ENCODE data around the gene CYP8B1. TPM values are rescaled to one million over a fixed set of nuclear protein-coding genes. Genes with fewer than 3 reads are reported as not detected.

CYP8B1 gene
- total RNA-seq, 2 experiments from 2014 or later, result not detected

- intact Hi-C loops (cut with DNase I, micrococcal nuclease), result no loop called here
- Mint-ChIP-seq H3K4me1 (ENCODE audit: low read depth) (peaks cover 7% of the 10 kb centered on the region), H3K36me3 (ENCODE audit: low read depth) (no peaks in the 10 kb centered on the region), H3K9me3 (no peaks in the 10 kb centered on the region), H3K27me3 (peaks cover under 1% of the 10 kb centered on the region), H3K27ac (no peak overlapping the region), H3K4me3 (no peak overlapping the region)
- Histone ChIP-seq H3K27ac (ENCODE audit: low read depth in 1 of 2, low read length in 2 of 2) (no peak overlapping the region), H3K27me3 (ENCODE audit: control insufficient read depth in 1 of 2, insufficient read depth in 2 of 2, low read length in 2 of 2) (no peaks in the 10 kb centered on the region), H3K9me3 (ENCODE audit: control insufficient read depth in 1 of 2, insufficient read depth in 1 of 2, low read length in 2 of 2) (no peaks in the 10 kb centered on the region), H3K36me3 (ENCODE audit: insufficient read depth, low read length) (no peaks in the 10 kb centered on the region), H3K4me3 (ENCODE audit: low read length) (no peak overlapping the region), H3K4me1 (ENCODE audit: insufficient read depth, low read length) (peaks cover 11% of the 10 kb centered on the region)
- TF ChIP-seq, protein P1, sequence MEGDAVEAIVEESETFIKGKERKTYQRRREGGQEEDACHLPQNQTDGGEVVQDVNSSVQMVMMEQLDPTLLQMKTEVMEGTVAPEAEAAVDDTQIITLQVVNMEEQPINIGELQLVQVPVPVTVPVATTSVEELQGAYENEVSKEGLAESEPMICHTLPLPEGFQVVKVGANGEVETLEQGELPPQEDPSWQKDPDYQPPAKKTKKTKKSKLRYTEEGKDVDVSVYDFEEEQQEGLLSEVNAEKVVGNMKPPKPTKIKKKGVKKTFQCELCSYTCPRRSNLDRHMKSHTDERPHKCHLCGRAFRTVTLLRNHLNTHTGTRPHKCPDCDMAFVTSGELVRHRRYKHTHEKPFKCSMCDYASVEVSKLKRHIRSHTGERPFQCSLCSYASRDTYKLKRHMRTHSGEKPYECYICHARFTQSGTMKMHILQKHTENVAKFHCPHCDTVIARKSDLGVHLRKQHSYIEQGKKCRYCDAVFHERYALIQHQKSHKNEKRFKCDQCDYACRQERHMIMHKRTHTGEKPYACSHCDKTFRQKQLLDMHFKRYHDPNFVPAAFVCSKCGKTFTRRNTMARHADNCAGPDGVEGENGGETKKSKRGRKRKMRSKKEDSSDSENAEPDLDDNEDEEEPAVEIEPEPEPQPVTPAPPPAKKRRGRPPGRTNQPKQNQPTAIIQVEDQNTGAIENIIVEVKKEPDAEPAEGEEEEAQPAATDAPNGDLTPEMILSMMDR (IDR thresholded peaks at IDR 0.05), result no peak
- DNase-seq (no peak), ATAC-seq (ENCODE audit: poor library complexity) (no peak)
- ChIA-PET POLR2A (no interaction called here), CTCF (no interaction called here)
Observed at GRCh38 chr3:42844815-42845214, 30.9 kb downstream of the CYP8B1 start.

GRCh38 chr3:42844412-42844713 is 31.3 kb downstream of the CYP8B1 start:
- peaks cover 7% of the 10 kb centered on the region for H3K4me1 Mint-ChIP-seq (ENCODE audit: low read depth)
- ATAC-seq (ENCODE audit: poor library complexity) (no peak), DNase-seq (no peak)
- Histone ChIP-seq H3K4me1 (ENCODE audit: insufficient read depth, low read length) (peaks cover 11% of the 10 kb centered on the region), H3K9me3 (ENCODE audit: control insufficient read depth in 1 of 2, insufficient read depth in 1 of 2, low read length in 2 of 2) (no peaks in the 10 kb centered on the region), H3K27ac (ENCODE audit: low read depth in 1 of 2, low read length in 2 of 2) (no peak overlapping the region), H3K36me3 (ENCODE audit: insufficient read depth, low read length) (no peaks in the 10 kb centered on the region), H3K27me3 (ENCODE audit: control insufficient read depth in 1 of 2, insufficient read depth in 2 of 2, low read length in 2 of 2) (no peaks in the 10 kb centered on the region), H3K4me3 (ENCODE audit: low read length) (no peak overlapping the region)
- CTCF ChIA-PET, result no interaction called here
- no peak overlapping the region for H3K27ac Mint-ChIP-seq
- intact Hi-C loops (cut with DNase I, micrococcal nuclease), result no loop called here
- POLR2A ChIA-PET, result no interaction called here
- H3K27me3 Mint-ChIP-seq, result peaks cover 5% of the 10 kb centered on the region
- H3K36me3 Mint-ChIP-seq (ENCODE audit: low read depth), result no peaks in the 10 kb centered on the region
- no peaks in the 10 kb centered on the region for H3K9me3 Mint-ChIP-seq
- no peak overlapping the region for H3K4me3 Mint-ChIP-seq
- TF ChIP-seq, protein P1 (IDR thresholded peaks at IDR 0.05), result no peak

- DNase-seq (no peak), ATAC-seq (ENCODE audit: poor library complexity) (no peak)
- Mint-ChIP-seq H3K4me1 (ENCODE audit: low read depth) (peaks cover 7% of the 10 kb centered on the region), H3K27ac (no peak overlapping the region), H3K27me3 (peaks cover 5% of the 10 kb centered on the region), H3K9me3 (no peaks in the 10 kb centered on the region), H3K4me3 (no peak overlapping the region), H3K36me3 (ENCODE audit: low read depth) (no peaks in the 10 kb centered on the region)
- no peaks in the 10 kb centered on the region for H3K9me3 ChIP-seq (ENCODE audit: control insufficient read depth in 1 of 2, insufficient read depth in 1 of 2, low read length in 2 of 2)
- H3K4me3 ChIP-seq (ENCODE audit: low read length), result no peak overlapping the region
- H3K36me3 ChIP-seq (ENCODE audit: insufficient read depth, low read length), result no peaks in the 10 kb centered on the region
- H3K27me3 ChIP-seq (ENCODE audit: control insufficient read depth in 1 of 2, insufficient read depth in 2 of 2, low read length in 2 of 2), result no peaks in the 10 kb centered on the region
- no peak overlapping the region for H3K27ac ChIP-seq (ENCODE audit: low read depth in 1 of 2, low read length in 2 of 2)
- peaks cover 11% of the 10 kb centered on the region for H3K4me1 ChIP-seq (ENCODE audit: insufficient read depth, low read length)
- TF ChIP-seq, protein P1 (IDR thresholded peaks at IDR 0.05), result no peak
- POLR2A ChIA-PET, result no interaction called here
- CTCF ChIA-PET, result no interaction called here
- intact Hi-C loops (cut with DNase I, micrococcal nuclease), result no loop called here
Observed at GRCh38 chr3:42843713-42844411, 31.8 kb downstream of the CYP8B1 start.

Measured in CD4-positive, alpha-beta T cell (primary cell).